Stimulated activated memory B cell treated with anti-CD40 and anti-IgM and Interleukin-4, amounts not matched to agents 10 μg/mL and 1 μg/mL and 100 μg/mL, for 72 hours (primary cell): Measurements from ENCODE around the gene RESP18.
"Not testable (repeated sequence)": the region's sequence is repeated elsewhere in the genome, so short reads cannot be mapped to it uniquely, and the experiment has no call there.

Experiments
- ATAC-seq: fragments of 150-1000 bp; cut with Tn5 transposase; 2 replicates; pipeline ENCODE4 v1.10.0; 2021
- H3K27ac Mint-ChIP-seq: one replicate; pipeline ENCODE4 v1.8.0; 2022; ENCODE audit warnings: mild to moderate bottlenecking, mixed read lengths
- H3K27me3 Mint-ChIP-seq: one replicate; pipeline ENCODE4 v1.8.0; 2022; ENCODE audit warnings: mixed read lengths
- H3K36me3 Mint-ChIP-seq: one replicate; pipeline ENCODE4 v1.8.0; 2022; ENCODE audit warnings: mixed read lengths
- H3K4me1 Mint-ChIP-seq: one replicate; pipeline ENCODE4 v1.8.0; 2022; ENCODE audit warnings: mixed read lengths
- H3K4me3 Mint-ChIP-seq: one replicate; pipeline ENCODE4 v1.8.0; 2022; ENCODE audit warnings: mild to moderate bottlenecking, moderate library complexity, mixed read lengths
- H3K9me3 Mint-ChIP-seq: one replicate; pipeline ENCODE4 v1.8.0; 2022; ENCODE audit warnings: mixed read lengths

The RESP18 gene

DNA sequence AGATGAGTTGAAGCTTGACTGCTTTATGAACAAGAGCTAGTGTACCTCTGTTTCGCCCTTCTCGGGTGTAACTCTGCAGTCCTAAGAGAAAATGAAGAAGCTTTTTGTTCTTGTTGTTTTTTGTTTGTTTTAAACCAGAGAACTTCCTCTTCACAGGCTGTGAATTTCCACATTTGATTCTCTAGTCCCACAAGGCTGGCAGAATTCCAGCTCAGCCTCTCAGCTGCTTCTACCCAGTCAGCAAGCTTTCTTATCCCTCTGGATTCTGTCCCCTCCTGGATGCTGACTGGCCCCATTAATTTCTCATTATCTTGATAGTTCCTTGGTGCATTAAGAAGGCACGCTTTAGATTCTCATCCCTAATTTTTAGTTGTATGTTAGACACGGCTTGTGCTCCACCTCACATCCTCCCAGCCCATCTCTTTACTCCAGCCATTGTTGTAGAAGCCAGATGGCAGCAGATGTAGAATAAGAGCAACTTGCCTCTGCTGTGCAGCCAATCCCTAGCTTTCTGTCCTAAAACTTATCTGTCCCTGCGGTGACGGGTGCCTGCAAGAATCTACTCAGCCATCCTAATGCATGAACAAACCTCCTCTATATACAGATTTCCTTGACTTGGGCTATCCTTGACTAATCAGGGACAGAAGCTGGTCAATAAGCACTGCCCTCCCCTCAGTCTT is 12.3 kb upstream of the RESP18 start:
- H3K9me3 Mint-ChIP-seq: no peaks in the 10 kb centered on the region
- H3K4me1 Mint-ChIP-seq: peaks cover 8% of the 10 kb centered on the region
- no peak overlapping the region for H3K4me3 Mint-ChIP-seq
- no peak for ATAC-seq
- H3K27ac Mint-ChIP-seq: no peak overlapping the region
- H3K27me3 Mint-ChIP-seq: peaks cover 50% of the 10 kb centered on the region
- H3K36me3 Mint-ChIP-seq: no peaks in the 10 kb centered on the region

DNA sequence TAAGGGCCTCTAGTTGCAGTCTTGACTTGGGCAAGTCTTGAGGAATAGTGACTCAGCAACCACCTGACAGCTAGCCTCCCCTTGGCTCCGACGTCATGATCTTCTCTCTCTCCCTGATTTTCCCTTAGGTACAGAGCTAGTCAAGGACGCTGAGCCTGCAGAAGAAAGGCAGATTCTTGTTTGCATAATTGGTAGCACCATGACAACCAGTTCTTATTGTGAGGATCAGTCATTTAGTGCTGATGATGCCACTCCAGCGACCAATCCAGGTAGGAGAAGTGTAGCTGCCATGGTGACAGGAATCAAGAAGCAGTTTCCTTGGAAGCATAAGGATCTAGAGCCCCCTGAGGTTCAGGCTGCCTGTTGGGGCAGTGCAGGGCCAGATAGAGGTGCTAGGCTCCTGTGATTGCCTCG is 2.8 kb upstream of the RESP18 start:
- ATAC-seq: no peak
- no peak overlapping the region for H3K4me3 Mint-ChIP-seq
- H3K36me3 Mint-ChIP-seq: peaks cover 13% of the 10 kb centered on the region
- H3K4me1 Mint-ChIP-seq: no peaks in the 10 kb centered on the region
- H3K9me3 Mint-ChIP-seq: peaks cover 10% of the 10 kb centered on the region
- peaks cover 93% of the 10 kb centered on the region for H3K27me3 Mint-ChIP-seq
- no peak overlapping the region for H3K27ac Mint-ChIP-seq

DNA sequence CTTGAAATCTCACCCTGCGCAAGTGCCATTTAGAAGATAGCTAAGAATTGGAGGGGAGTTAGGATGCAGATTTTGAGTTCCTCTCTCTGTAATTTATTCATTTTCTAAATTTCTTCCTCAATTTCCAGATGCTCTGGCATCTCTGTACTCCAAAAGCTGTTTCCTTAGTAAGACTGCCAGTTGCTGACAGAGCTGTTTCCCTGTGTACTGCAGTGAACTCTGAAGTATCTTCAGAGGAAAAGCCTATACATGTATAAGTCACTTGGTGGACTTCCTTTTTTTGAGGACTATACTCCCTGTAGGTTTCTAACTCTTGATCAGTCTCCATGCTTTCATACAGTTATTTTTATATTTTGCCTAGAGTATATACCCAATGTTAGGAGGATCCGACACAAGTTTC is 1.5 kb upstream of the RESP18 start:
- Mint-ChIP-seq H3K36me3 (peaks cover 13% of the 10 kb centered on the region), H3K4me3 (no peak overlapping the region), H3K9me3 (peaks cover 10% of the 10 kb centered on the region), H3K27me3 (peaks cover 85% of the 10 kb centered on the region), H3K27ac (no peak overlapping the region), H3K4me1 (no peaks in the 10 kb centered on the region)
- no peak for ATAC-seq

DNA sequence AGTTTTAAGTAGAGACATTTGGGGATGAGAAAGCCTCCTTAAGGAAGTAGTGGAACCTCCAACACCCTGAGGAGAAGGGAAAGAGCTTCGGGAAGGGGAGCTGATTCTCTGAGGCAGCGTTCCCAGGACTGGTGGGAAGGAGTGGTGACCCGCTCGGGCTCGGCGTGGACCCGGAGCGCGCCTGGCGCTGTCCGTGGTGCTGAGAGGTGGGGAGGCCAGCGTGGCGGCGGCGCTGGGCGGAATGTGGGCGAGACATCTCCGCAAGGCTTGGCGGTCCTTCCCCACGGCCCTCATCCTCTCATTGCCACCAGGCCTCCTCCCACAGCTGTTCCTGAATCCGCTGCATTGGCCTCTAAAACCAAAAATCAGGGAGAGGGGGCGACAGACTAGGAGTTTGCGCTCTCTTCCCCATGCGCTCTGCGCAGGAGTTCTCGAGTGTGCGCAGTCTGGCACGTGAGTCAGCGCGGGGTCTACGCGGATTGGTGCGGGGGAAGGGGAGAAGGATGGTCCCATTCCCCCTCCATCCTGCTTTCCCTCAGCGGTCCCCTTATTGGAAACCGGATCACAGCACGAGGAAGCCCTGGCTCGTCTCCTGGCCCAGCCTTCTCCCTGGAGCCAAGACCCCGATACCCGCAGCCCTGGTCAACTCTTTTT is 857 bp downstream of the RESP18 start:
- Mint-ChIP-seq H3K4me3 (no peak overlapping the region), H3K27ac (no peak overlapping the region), H3K27me3 (peaks cover 77% of the 10 kb centered on the region), H3K9me3 (peaks cover 10% of the 10 kb centered on the region), H3K36me3 (peaks cover 13% of the 10 kb centered on the region), H3K4me1 (no peaks in the 10 kb centered on the region)
- ATAC-seq: no peak

DNA sequence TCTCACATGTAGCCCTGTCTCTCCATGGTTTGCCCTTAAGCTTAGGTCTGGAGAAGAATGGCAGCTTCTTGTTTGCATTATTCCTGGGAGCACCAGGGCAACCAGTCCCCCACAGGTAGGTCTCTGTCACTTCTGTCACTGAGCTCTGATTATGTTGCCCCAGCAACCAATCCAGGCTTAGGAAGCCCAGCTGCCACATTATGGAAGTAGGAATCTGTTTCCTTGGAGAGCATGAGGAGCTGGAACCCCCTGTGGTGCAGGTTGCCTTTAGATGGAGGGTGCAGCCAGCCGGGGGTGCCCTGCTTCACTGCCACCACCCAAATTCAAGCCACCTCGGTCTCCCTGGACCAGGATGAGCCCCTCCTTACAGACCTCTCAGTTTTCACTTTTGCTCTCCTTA is 4.8 kb downstream of the RESP18 start:
- Mint-ChIP-seq H3K4me1 (no peaks in the 10 kb centered on the region), H3K9me3 (no peaks in the 10 kb centered on the region), H3K36me3 (no peaks in the 10 kb centered on the region), H3K27me3 (peaks cover 72% of the 10 kb centered on the region), H3K27ac (no peak overlapping the region), H3K4me3 (no peak overlapping the region)
- no peak for ATAC-seq

DNA sequence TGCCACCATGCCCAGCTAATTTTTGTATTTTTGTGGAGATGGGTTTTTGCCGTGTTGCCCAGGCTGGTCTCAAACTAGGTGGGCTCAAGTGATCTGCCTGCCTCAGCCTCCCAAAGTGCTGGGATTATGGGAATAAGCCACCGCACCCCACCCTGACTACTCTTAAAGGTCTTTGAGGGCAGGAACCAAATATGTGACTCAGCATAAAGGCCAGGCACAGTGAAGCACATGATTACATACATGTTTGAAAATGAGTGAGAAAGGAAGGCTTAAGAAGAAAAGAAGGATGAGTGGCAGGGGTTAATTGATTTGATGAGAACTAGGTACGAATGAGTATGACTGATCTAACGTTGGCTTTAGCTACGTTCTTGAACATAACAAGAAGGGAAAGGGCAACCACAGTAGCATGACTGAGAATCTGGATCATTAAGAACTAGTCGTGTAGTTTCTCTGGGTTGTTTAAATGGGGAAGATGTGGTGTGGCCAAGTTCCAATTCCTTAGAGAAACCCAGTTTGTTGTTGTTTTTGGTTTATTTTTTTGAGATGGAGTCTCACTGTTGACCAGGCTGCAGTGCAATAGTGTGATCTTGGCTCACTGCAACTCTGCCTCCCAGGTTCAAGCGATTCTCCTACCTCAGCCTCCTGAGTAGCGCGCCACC is 6.8 kb downstream of the RESP18 start:
- no peaks in the 10 kb centered on the region for H3K4me1 Mint-ChIP-seq
- no peak overlapping the region for H3K27ac Mint-ChIP-seq
- no peaks in the 10 kb centered on the region for H3K9me3 Mint-ChIP-seq
- H3K4me3 Mint-ChIP-seq: no peak overlapping the region
- peaks cover 68% of the 10 kb centered on the region for H3K27me3 Mint-ChIP-seq
- ATAC-seq: no peak
- H3K36me3 Mint-ChIP-seq: no peaks in the 10 kb centered on the region

DNA sequence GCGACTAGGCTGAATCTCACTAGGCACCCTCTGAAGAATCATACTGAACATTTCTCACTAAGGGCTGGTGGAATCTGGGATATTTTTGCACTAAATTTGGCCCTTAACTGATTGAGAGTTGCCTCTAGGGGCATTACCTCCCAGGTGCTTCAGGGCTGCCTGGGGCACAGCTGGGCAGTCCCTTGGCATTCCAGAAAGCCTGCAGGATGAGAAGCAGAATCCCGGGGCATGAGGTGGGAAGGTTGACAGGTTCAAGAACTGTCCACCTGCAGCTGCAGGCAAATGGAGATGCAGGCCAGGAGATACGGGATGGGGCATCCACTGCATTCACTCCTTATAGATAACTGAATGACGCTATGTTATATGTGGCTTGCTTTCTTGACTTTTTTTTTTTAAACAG is 7.4 kb downstream of the RESP18 start:
- H3K4me3 Mint-ChIP-seq: no peak overlapping the region
- no peak overlapping the region for H3K27ac Mint-ChIP-seq
- H3K9me3 Mint-ChIP-seq: no peaks in the 10 kb centered on the region
- H3K36me3 Mint-ChIP-seq: no peaks in the 10 kb centered on the region
- no peaks in the 10 kb centered on the region for H3K4me1 Mint-ChIP-seq
- H3K27me3 Mint-ChIP-seq: peaks cover 61% of the 10 kb centered on the region
- ATAC-seq: no peak

DNA sequence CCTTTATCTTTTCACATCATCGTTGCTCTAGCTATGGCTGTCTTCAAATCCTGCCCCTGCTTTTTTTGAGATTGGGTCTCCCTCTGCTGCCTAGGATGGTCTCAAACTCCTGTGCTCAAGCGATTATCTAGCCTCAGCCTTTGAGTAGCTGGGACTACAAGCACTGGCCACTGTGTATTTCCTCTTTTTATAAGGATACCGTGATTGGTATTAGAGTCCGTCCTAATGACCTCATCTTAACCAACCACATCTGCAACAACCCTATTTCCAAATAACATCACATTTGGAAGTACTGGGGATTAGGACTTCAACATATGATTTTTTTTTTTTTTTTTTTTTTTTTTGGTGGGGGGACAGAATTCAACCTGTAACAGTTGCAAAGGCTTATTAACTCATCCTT is 9.1 kb downstream of the RESP18 start:
- Mint-ChIP-seq H3K36me3 (no peaks in the 10 kb centered on the region), H3K4me1 (no peaks in the 10 kb centered on the region), H3K27me3 (peaks cover 59% of the 10 kb centered on the region), H3K27ac (no peak overlapping the region), H3K4me3 (no peak overlapping the region), H3K9me3 (no peaks in the 10 kb centered on the region)
- ATAC-seq: no peak

DNA sequence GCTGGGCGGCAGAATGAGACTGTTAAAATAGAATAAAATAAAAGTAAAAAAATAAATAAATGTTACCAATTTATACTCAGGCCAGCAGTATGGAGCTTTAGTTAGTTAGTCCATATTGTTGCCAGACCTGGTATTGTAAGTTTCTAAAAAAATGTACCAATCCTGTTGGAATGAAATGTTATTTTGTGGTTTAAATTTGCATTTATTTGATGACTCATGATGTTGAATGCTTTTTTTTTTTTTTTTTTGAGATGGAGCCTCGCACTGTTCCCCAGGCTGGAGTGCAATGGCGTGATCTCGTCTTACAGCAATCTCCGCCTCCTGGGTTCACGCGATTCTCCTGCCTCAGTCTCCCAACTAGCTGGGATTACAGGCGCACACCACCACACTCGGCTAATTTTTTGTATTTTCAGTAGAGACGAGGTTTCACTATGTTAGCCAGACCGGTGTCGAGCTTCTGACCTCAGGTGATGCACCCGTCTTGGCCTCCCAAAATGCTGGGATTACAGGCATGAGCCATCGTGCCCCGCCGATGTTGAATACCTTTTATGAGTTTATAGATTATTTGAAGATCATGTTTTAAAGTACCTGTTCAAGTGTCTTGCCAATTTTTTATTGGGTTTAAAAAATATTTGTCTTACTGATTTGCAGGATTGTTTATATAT is 17.6 kb downstream of the RESP18 start:
- Mint-ChIP-seq H3K9me3 (no peaks in the 10 kb centered on the region), H3K4me3 (no peak overlapping the region), H3K27ac (no peak overlapping the region), H3K4me1 (no peaks in the 10 kb centered on the region), H3K27me3 (peaks cover 35% of the 10 kb centered on the region), H3K36me3 (no peaks in the 10 kb centered on the region)
- no peak for ATAC-seq

DNA sequence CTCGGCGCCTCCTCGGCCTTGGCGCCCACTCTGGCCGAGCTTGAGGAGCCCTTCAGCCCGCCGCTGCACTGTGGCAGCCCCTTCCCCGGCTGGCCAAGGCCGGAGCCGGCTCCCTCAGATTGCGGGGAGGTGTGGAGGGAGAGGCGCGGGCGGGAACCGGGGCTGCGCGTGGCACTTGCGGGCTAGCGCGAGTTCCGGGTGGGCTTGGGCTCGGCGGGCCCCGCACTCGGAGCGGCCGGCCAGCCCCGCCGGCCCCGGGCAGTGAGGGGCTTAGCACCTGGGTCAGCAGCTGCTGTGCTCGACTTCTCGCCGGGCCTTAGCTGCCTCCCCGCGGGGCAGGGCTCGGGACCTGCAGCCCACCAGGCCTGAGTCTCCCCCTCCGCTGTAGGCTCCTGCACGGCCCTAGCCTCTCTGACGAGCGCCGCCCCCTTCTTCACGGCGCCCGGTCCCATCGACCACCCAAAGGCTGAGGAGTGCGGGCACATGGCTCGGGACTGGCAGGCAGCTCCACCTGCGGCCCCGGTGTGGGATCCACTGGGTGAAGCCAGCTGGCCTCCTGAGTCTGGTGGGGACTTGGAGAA is 19.8 kb downstream of the RESP18 start:
- H3K27ac Mint-ChIP-seq, H3K4me3 Mint-ChIP-seq: not testable (repeated sequence)
- peaks cover 56% of the 10 kb centered on the region for H3K27me3 Mint-ChIP-seq

DNA sequence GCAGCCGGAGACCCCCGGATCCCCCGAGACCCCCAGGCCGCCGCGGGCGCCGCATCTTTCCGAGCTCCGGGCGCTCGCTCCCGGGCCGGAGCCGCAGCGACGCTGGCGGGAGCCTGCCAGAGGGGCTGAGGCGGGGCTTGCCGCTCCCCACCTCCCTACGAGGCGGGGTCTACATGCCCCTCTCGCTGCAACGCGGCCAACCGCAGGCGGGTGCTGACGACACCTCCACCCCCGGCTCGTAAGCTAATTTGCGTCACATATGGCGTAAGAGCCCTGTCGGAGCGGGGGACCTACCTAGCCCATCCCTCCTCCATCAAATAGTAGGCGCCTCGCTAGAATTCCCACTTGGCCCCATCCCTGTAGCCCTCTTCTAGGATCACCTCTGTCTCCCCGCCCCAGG is 23.3 kb downstream of the RESP18 start, which contains the start of gene PTPRN:
PTPRN (minus strand) TSS at position 124 of the 400 bp plus-strand sequence; CDS start at position 55, 69 bp downstream.
- Mint-ChIP-seq H3K27ac (no peak within 1 kb of the TSS), H3K9me3 (no peaks in the 10 kb centered on the region)

More for the DNA sequence above, 19.8 kb downstream of the RESP18 start:
- not testable (repeated sequence) for H3K4me1 Mint-ChIP-seq, ATAC-seq, H3K36me3 Mint-ChIP-seq, H3K9me3 Mint-ChIP-seq

DNA sequence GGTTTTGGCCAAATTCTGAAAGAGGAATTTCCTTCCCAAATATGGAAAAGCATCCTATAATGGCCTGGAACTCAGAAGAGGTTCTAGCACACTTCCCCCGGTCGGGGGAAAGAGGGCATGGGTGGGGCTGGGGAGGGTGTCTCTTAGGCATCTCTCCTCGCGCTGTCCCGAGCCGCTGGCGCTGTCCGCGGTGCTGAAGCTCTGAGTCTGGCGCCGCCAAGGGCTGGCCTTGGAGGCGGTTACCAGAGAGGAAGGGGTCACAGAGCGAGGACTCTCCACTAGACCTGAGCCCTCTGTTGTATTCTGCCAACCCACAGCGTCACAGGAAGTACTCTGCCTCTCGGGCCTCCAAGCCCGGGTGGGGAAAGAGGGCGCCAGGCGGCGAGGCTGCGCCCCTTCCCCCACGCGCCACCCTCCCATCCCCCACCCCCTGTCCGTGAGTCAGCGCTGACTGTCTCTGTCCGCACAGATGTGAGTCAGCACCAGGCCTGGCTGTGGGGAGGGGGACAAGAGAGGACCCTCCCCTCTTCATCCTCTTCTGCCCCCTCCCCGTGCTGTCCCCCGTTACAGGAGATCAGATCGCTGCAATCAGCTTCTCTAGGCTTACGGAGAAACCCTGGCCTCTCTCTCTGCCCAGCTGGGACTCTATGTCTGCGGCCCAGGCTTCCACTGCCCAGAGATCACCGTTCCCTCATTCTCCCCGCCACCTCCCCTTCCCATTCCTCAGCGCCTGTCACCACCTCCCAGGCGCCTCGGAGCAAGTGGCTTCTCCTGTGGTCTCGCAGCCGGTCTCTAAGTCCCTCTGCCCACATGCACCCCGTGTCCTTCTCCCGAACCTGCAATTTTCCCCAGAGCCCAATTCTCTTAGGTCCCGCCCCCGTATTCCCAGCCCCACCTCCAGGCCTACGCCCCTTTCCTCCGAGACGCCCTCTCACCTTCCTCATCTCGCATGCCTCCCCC is 24.1 kb downstream of the RESP18 start:
- Mint-ChIP-seq H3K36me3 (no peaks in the 10 kb centered on the region), H3K27ac (no peak overlapping the region), H3K4me3 (no peak overlapping the region), H3K9me3 (no peaks in the 10 kb centered on the region), H3K27me3 (peaks cover 73% of the 10 kb centered on the region), H3K4me1 (no peaks in the 10 kb centered on the region)
- no peak for ATAC-seq

More for the DNA sequence above, 23.3 kb downstream of the RESP18 start, which contains the start of gene PTPRN:
- Mint-ChIP-seq H3K27me3 (peaks cover 78% of the 10 kb centered on the region), H3K4me3 (no peak within 1 kb of the TSS), H3K36me3 (no peaks in the 10 kb centered on the region), H3K4me1 (no peaks in the 10 kb centered on the region)
- no peak for ATAC-seq

DNA sequence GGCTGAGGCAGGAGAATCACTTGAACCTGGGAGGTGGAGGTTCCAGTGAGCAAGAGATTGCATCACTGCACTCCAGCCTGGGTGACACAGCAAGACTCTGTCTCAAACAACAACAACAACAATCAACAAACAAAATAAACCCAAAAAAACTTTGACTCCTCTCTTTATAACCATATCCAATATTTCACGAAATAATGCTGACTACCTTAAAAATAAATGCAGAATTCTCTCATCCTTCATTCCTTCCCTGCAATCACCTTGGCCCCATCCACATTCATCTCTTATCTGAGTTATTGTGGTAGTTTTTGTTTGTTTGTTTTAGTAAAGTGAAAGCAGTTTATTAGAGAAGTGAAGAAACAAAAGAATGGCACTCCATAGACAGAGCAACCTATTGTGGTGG is 26.5 kb downstream of the RESP18 start:
- Mint-ChIP-seq H3K36me3 (no peaks in the 10 kb centered on the region), H3K4me1 (no peaks in the 10 kb centered on the region), H3K27ac (no peak overlapping the region), H3K27me3 (peaks cover 85% of the 10 kb centered on the region), H3K4me3 (no peak overlapping the region), H3K9me3 (no peaks in the 10 kb centered on the region)
- ATAC-seq: no peak

DNA sequence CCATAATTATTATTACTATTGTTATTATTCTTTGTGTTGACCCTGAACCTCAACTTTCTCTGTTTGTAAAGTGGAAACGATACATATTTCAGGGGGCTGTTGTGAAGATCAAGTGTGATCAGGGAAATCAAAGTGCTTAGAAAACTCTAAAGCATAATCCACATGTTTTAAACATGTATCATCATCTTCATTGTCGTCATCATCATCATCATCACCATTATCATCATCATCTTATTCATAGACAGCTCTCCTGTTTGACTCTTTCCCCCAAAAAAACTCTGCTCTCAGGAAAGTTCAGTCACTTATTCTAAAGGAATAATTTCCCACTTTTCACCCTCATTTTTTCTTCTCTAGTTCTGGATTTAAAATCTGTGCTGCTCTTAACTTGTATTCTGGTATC is 28.3 kb downstream of the RESP18 start:
- no peaks in the 10 kb centered on the region for H3K36me3 Mint-ChIP-seq
- no peak overlapping the region for H3K27ac Mint-ChIP-seq
- no peaks in the 10 kb centered on the region for H3K4me1 Mint-ChIP-seq
- no peak for ATAC-seq
- no peak overlapping the region for H3K4me3 Mint-ChIP-seq
- H3K9me3 Mint-ChIP-seq: no peaks in the 10 kb centered on the region
- peaks cover 79% of the 10 kb centered on the region for H3K27me3 Mint-ChIP-seq
